GM12891 (cell line): Measurements from ENCODE around the gene ERMP1.

Experiments used
- PAX5 ChIP-seq: IDR thresholded peaks from 2 replicates; pipeline ENCODE4 v1.6.1; 2011; ENCODE audit warnings: low read length, moderate library complexity, mild to moderate bottlenecking; ENCODE audit not compliant: insufficient read depth, severe bottlenecking
- POLR2A ChIP-seq: IDR thresholded peaks from 2 replicates; pipeline ENCODE4 v1.6.1; 2011; ENCODE audit warnings: low read depth, low read length, control low read depth
- POLR2AphosphoS5 ChIP-seq: IDR thresholded peaks from 2 replicates; pipeline ENCODE4 v1.6.1; 2011; ENCODE audit warnings: low read depth, low read length, control low read depth
- POU2F2 ChIP-seq: IDR thresholded peaks from 2 replicates; pipeline ENCODE4 v1.6.1; 2011; ENCODE audit warnings: low read depth, mild to moderate bottlenecking, control low read depth, low read length, moderate library complexity
- SPI1 ChIP-seq: IDR thresholded peaks from 2 replicates; pipeline ENCODE4 v1.6.1; 2011; ENCODE audit warnings: low read depth, low read length, control low read depth
- TAF1 ChIP-seq: IDR thresholded peaks from 2 replicates; pipeline ENCODE4 v1.6.1; 2011; ENCODE audit warnings: low read depth, low read length, control low read depth

DNA sequence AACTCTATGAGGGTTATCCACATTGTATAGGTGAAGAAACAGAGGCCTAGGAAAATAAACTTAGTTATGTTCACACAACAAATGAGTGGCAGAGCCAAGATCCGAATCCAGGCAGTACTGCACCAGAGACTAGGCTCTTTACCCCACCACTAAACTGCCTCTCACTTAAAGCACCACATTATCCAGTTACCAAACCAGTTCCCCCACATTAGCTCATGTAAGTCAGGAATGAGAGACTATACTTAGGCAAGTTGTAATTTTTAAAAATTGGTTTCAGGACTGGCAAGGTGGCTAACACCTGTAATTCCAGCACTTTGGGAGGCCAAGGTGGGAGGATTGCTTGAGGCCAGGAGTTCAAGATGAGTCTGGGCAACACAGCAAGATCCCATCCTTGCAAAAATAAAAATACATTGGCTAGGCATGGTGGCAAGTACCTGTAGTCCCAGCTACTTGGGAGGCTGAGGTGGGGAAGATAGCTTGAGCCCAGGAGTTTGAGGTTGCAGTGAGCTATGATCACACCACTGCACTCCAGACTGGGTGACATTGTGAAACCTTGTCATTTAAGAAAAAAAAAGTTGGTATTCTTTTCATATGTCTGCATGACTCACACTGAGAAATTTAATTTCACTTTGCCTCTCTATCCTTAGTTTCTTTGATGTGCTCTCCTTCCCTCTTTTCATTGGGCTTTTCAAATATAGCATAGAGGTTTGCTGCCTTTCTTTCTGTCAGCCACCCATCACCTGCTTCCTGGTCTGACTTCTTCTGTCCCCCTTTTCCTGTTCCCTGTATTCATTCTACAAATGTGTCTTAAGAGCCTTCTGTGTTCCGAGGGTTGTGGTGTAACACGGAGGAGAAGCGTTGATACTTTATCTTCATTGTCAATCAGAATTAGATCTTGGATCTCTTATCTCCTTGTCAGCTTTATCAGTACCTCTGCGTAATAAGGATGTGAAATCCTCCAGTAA, 64.7 kb downstream of the ERMP1 start:
- TF ChIP-seq POLR2AphosphoS5 (no peak), POLR2A (no peak), TAF1 (no peak), PAX5 (no peak), SPI1 (no peak), POU2F2 (no peak)
